LHCN-M2 (cell line): ENCODE results near the gene RTTN. TPM values are rescaled to one million over a fixed set of nuclear protein-coding genes. Genes with fewer than 3 reads are reported as not detected.
"Not testable (repeated sequence)": the region's sequence is repeated elsewhere in the genome, so short reads cannot be mapped to it uniquely, and the experiment has no call there.

ENCODE experiments used
- DNase-seq: peaks from one replicate; pipeline ENCODE4 v3.0.0-alpha.2; 2012; ENCODE audit warnings: low read depth
- total RNA-seq: library from RNA; depleted of rRNA; stranded (reverse); fragments of >200 nt; gene quantifications from 2 replicates; pipeline ENCODE4 v1.2.3, GENCODE V29; 2014

RTTN gene
- total RNA-seq, 1 experiment from 2014 or later: 24.5 TPM

DNA sequence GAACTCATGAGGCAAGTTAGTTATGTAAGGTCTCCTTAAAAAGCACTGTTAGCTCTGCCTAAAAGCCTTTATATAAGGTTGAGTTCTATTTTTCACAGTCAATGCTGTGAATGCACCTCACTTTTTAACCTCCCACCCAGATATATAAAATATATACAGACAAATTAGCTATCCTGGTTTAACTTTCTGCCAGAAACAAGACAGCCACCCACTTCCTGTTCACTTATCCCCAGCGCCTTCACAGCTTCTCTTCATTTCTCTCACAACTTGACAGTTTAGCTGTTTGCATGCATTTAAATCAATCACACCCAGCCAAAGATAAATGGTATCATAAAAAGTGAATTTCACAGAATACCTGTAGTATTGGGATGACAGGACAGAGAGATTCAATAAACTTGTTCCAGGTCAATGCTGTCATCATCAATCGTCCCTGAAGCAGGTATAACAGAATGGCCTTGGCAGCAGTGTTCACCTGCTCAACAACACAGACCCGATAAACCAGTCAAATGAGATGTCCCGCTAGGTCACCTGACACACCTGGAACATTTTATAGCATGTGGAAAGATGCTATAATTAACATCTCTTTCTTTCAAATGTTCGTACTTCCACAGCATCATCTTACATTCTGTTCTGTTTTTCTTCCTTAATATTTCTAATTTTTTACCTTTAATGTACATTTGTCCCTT lies 55.7 kb downstream of the RTTN start:
- no peak for DNase-seq

DNA sequence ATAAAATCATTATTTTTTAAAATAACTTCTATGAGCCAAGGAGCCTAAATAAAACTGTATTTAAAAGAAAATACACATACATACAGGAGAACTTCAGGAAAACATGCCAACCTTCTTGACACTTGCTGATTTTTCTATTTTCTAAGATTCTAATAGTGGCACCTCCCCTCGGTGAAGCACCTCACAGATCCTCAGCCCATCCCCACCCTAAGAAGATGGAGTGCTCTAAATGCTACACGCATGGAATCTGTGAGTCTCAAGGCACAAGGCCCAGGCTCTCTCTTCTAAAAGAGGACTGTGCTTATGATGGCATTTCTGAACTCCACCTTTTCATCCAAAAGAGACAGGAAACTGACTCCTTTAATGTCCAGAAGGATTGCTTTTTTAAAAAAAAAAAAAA lies 56.3 kb downstream of the RTTN start:
- no peak for DNase-seq

DNA sequence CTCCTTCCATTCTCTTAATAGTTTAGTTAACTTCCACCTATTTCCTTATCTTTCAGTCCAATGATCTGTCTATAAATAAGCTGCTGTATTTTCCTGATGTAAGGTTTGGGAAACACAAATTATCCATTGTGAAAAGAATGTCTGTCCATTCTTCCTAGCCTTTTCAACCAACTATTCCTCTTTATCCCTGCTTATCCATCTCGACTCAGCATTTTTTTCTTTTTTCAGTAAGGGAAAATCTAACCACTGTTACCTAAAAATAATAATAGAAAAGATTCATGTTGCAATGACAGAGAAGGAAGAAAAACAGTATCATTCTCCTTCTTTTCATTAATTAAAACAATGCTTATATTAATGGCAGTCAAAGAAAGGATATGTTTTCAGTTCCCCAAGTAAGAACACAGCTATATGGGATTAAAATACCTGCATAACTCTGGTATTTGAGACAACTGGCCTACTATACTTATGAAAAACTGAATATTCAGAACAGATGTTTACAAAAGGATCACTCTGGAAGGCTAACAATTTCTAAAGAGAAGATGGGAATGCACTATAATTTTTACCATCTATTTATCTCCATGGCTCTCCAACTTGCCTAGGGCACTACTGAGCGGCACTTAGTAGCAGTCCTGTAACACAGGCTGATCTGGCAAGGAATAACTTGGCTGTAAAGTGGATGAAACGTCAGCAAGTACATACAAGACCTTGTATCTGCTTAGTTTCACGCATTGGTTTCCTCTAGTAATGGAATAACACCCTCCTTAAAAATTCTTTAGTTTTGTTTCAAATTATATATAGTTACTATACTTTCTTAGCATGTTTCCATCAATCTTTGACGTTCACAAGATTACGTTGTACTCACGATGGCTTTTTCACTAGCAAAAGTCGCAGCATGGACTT lies 57.2 kb downstream of the RTTN start:
- DNase-seq: no peak

DNA sequence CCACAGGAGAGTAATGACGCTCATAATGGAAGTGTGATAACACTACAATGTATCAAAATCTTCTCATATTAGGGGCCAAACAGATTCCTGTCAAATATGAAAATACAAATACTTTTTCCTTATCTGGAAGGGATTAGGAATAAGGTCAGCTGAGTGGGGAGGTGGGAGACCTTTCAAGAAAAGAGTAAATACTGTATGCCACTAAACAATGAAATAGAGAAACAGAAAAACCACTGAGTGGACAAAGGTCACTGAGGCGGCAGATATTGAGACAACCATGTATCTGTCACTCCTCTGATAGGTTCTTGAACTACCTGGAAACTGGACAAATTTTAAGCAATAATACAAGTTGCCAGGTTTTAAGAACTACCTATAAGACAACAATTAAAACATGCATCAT lies 59.3 kb downstream of the RTTN start:
- no peak for DNase-seq

DNA sequence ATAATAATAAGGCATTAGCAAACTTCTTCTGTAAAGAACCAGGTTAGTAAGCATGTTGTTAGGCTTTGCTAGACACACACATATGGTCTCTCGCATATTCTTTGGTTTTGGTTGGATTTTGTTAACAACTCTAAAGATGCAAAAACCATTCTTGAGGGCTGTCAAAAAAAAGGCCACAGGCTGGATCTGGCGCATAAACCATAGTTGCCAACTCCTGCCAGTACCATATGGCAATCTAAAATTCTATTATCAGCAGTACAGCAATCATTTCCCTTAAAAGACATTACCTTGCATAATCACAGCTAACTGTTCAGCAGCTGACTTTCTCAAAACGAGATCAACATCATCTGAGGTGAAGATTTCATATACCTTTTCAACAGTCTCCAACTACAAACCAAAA lies 63.5 kb downstream of the RTTN start:
- no peak for DNase-seq

DNA sequence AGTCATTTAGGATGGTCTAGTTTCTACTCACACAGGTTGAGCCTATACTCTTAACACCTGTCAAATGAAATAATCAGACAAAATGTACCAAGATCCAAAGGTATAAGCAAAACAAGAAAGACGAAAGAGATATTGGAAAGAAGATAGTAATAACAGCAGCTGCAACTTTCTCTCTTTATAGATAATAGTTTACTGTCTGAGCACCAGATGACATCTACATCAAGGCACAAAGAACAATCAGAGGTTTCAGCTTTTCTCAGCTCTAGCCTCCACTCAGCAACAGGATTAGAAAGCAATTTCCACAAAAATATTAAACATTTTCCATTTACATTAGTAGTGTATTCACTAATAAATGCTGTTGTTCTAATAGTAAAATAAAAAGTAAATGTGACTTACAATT lies 66.3 kb downstream of the RTTN start:
- DNase-seq: no peak

DNA sequence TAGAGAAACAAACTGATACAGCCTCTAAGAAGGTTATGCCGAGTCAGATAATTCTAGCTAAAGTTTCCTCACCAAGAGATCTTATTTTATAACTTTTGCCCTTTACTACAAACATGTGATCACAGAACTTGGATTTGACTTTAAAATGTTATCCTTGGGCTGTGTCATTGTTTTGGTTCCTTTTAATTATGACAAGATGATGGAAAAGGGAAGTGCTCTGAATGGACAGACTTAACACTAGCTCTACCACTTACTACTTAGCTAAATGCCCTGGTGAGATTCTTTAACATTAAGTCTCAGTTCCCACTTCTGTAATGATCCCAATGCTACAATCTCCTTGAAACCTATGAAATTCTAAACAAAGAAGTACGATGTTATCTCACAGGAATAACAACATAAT lies 69.9 kb downstream of the RTTN start:
- DNase-seq: no peak

DNA sequence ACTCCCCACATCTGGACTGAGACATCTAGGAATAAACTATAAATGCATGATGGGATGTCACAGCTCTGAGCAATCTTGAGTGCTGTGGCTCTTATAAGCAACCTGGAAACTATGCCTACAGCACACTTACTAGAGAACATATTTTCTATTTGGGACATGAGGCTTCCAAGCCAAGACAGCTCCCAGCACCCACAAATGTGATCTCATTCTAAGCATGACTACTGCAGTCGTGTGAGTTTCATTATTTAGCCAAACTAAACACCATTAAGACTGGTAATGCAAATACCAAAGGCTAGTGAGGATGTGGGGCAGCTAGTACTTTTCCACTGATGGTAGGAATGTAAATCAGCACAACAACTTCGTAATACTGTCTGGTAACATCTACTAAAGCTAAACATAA lies 72.5 kb downstream of the RTTN start:
- DNase-seq: peak; percentile 90

DNA sequence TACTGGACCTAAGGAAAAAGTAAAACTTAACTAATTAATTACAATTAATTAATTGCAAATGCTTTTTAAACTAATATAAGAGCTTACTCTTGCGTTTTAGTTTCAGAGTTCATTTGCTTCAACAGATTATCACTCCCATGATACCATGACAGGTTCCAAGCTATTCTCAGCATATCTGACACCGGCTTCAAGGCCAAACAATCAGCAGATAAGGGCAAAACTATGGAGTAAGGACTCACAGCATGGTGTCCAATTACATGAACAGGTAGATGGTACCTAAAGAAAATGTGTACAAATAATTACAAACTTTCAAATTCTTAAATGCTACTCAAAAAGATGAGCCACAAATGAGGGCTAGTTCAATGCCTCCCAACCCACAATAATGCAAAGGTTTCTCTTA lies 77.2 kb downstream of the RTTN start:
- DNase-seq: no peak

DNA sequence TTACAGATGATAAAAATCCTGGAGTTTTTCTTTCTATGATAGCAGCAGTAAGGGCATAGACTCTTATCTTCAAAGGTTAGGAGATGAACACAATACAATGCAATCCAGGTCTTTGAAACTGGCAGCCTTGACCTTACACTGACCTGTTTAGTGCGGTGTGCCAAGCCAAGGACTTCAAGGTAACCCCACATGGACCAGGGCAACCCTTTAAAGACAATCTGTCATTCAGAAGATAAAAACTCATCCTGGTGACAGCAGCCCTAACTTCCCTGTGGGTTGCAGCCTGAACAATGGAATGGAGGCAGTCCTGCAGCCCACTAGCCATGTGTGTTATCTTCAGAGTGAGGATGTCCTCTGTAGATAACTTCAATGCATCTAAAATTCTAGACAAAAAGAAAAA lies 78.1 kb downstream of the RTTN start:
- no peak for DNase-seq

DNA sequence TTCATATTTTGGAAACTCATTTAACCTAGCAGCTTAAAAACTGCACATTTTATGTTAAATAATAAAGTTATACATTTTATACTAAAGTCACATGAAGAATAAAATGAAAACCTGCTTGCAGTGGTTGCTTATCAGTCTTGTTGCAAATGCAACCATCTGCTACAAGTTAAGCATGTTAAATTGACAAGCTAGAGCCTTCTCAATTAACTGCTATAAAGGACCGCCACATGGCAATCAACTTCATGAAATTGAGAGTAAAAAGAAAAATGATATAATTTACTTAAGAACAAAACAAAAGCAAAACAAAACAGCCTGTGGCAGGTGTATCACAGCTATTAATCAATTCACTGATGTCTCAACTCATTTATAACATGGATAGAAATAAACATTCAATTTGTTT lies 78.7 kb downstream of the RTTN start:
- no peak for DNase-seq

DNA sequence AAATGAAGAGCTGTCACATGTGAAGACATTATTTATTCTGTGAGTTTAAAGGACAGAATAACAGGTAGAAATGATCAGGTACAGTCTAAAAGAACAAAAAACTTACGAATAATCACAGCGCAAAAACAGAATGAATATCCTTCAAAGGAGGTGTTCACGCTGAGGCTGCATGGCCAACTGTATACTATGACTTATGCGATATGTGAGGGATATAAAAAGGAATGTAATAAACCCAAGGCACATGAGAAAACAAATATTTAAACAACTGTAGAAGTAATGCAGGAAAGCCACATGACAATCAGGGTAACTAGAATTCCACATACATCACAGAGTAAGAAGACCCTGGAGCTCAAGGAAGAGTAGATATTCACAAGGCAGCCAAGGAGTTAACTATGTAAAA lies 81.3 kb downstream of the RTTN start:
- no peak for DNase-seq

DNA sequence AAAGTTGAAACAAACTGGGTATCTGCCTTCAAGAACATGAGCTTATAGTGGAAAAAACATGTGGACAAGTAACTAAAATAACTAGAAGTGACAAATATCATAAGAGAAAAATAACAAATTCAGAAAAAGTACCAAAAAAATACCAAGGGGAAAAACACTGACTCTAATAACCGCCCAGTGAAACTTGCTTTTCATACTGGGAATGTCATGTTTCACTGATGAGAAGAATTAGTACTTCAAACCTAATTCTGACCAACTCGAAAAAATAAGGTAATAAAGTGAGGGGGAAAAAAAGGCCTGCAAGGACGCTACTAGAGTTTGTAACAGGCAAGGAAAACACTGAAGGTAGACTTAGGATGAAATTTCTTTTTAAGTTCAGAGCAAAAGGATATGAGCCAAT lies 83.6 kb downstream of the RTTN start:
- no peak for DNase-seq

DNA sequence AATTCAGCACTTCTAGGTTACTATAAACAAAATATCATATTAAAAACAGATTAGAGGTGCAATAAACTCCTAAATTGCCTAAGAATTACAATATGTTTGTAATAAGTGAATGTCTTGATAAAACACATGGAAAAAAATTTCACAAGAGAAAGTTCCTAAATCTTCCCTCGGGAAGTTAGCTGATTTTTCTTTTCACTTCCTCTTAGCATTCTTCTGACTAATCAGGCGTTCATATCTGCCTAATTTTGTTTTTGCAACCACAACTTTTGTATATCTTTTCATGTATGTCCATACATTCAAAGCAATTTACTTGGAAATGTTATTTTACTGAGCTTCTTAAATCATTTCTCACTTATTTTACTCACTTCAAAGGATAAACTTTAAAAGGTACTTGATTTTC lies 88.5 kb downstream of the RTTN start:
- no peak for DNase-seq

DNA sequence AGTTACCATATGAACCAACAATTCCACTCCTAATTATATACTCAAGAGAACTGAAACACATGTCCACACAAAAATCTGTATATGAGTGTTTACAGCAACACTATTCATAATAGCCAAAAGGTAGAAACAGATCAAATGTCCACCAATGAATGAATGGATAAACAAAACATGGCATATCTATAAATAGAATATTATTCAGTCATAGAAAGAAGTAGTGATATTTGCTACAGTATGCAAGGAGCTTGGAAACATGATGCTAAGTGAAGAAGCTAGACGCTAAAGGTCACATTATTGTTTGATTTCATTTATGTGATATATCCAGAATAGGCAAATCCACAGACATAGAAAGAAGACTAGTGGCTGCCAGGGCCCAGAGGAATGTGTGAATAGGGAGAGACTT lies 92.0 kb downstream of the RTTN start:
- no peak for DNase-seq

DNA sequence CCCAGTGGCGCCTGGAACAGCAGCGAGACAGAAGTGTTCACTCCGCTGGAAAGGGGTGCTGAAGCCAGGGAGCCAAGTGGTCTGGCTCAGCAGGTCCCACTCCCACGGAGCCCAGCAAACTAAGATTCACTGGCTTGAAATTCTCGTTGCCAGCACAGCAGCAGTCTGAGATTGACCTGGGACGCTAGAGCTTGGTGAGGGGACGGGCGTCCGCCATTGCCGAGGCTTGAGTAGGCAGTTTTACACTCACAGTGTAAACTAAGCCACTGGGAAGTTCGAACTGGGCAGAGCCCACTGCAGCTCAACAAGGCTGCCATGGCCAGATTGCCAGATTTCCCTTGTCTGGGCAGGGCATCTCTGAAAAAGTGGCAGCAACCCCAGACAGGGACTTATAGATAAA lies 94.8 kb downstream of the RTTN start:
- DNase-seq: no peak

DNA sequence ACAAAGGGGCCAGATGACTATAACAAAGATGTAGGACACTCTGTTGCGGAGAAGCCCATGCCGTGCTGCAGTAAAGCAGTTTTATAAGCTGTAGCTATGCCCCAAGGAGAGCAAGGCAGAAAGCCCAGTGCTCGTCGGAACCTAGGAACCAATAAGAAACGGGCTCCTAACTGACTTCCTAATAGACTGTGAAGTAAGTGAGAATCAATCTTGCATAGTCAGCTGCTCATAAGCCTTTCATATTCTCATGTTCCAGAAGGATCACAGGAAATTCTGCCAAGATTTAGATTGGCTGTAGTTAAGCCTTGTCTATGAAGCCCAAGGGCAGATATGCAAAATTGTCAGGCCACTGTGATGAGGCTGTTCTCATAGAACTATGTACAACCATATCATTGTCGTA lies 98.4 kb downstream of the RTTN start:
- DNase-seq: no peak

DNA sequence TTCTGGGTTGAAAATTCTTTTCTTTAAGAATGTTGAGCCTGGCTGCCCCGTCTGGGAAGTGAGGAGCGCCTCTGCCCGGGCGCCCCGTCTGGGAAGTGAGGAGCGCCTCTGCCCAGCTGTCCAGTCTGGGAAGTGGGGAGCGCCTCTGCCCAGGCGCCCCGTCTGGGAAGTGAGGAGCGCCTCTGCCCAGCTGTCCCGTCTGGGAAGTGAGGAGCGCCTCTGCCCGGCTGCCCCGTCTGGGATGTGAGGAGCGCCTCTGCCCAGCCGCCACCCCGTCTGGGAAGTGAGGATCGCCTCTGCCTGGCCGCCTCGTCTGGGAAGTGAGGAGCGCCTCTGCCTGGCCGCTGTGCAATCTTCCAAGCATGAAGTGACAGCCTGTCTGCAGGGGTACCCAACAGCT lies 102.6 kb downstream of the RTTN start:
- not testable (repeated sequence) for DNase-seq

DNA sequence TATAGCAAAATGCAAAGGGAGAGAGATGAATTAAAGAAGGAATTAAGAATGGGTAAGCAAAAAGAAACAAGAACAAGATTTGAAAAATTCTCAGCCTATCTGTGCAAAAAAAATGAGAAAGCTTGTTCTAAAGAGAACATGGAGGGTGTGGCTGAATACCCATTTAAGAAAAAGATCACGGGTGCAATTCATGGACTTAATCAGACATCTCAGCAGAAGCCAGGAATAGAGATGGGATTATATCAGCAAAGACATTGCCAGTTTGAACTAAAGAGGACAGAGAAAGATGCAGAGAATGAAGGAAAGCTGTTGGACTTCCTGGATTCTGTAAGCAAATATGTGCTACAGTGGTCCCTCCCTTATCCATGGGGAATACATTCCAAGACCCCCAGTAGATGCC lies 115.6 kb downstream of the RTTN start:
- DNase-seq: no peak

DNA sequence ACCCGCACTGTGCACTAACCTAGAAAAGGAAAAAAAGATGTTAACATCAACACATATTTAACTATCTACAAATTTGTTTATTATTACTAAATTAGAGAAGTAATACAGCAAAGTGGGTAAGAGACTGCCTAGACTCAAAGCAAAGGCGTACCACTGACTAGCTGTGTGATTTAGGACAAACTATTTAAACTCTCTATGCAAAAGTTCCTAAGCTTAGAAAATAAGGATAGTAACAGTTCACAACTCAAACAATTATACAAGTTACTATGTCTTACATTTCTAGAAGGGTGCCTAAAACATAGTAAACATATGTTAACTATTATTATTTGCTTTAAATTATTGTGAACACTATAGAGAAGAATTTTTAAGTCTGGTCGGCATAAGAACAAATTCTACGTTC lies 119.4 kb downstream of the RTTN start:
- no peak for DNase-seq

DNA sequence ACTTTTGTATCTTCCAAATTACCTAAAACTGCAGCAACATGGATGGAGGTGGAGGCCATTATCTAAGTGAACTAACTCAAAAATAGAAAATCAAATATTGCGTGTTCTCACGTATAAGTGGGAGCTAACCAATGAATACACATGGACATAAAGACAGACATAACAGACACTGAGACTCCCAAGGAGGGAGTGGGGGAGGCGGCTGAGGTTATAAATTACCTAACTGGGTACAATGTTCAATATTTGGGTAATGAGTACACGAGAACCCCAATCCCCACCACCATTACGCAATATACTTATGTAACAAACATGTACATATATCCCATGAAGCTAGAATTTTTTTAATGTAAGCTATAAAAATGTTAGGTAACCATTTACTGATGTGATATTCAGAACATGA lies 119.8 kb downstream of the RTTN start:
- DNase-seq: no peak

DNA sequence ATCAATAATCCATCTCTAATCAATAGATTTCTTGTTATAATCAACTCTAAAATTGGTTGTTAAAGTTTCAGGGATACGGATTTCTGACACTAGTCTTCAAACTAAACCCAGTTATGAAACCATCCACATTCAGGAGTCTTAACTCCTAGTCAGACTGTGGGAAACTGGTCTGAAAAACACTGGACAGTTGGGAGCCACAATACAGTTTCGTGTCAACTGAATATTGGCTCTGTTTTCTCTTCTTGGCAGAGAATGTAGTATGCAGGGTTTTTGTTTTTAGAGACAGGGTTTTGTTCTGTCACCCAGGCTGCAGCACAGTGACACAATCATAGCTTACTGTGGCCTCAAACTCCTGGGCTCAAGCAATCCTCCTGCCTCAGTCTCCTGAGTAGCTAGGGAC lies 123.1 kb downstream of the RTTN start:
- no peak for DNase-seq

DNA sequence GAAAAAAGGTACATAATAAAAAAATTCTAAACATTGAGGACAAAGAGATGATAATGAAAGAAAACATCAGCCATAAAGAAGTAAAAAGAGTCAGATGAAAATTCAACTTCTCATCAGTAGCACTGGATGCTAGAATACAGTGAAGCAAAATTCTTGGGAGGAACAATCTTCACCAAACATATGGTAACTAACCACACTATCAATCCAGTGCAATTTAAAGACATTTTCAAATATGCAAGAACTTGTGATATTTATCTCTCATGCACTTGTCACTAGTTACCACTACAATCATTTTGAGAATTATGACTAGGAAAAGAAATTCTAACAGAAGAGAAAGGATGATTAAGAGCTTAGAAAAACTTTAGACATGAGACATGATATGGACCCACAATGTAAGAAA lies 127.4 kb downstream of the RTTN start:
- no peak for DNase-seq
